Thyroid gland (tissue), 4 donors: ENCODE data around the gene GALNT17.

Experiments
- CTCF ChIP-seq, 6 experiments: fragments of 200-600 bp in 3 of 6; fragments of 450-650 bp in 3 of 6; sonication (generic) in 3 of 6; IDR thresholded peaks; one replicate each; pipeline ENCODE4 v1.5.1; 2016 to 2019; ENCODE audit warnings: antibody characterized with exemption in 6 of 6, mild to moderate bottlenecking in 2 of 6, inconsistent platforms in 1 of 6, moderate library complexity in 1 of 6
- POLR2A ChIP-seq, 2 donors: fragments of 450-650 bp; IDR thresholded peaks; one replicate each; pipeline ENCODE4 v1.6.1; 2017; ENCODE audit warnings: antibody characterized with exemption in 2 of 2, mild to moderate bottlenecking in 2 of 2, moderate library complexity in 1 of 2

- no peak for TF ChIP-seq CTCF (IDR thresholded peaks at IDR 0.05)
- no peak for TF ChIP-seq POLR2A (IDR thresholded peaks at IDR 0.05)
Measured at GRCh38 chr7:71238581-71239295, 106.8 kb downstream of the GALNT17 start.
